Neuronal stem cell (in vitro differentiated cells): Measurements from ENCODE around the gene CFAP73.
A peak's percentile ranks its signal among the peaks of the same experiment; 100 is the strongest.
"Not testable (repeated sequence)": the region's sequence is repeated elsewhere in the genome, so short reads cannot be mapped to it uniquely, and the experiment has no call there.

Source experiments
- DNase-seq: peaks from one replicate; pipeline ENCODE4 v3.0.0-alpha.2; 2013; ENCODE audit warnings: low spot score
- H2AFZ ChIP-seq: one replicate; pipeline ENCODE4 v1.6.1; 2013; ENCODE audit warnings: mild to moderate bottlenecking, low read length, inconsistent platforms
- H2AK5ac ChIP-seq: 2 replicates; pipeline ENCODE4 v1.6.1; 2013; ENCODE audit warnings: low read depth, mild to moderate bottlenecking, inconsistent platforms, low read length, moderate library complexity, mixed read lengths
- H2BK120ac ChIP-seq: 2 replicates; pipeline ENCODE4 v1.6.1; 2013; ENCODE audit warnings: low read depth, mild to moderate bottlenecking, inconsistent platforms, low read length, moderate library complexity, mixed read lengths
- H2BK12ac ChIP-seq: one replicate; pipeline ENCODE4 v1.6.1; 2013; ENCODE audit warnings: low read length, inconsistent platforms
- H2BK15ac ChIP-seq: 2 replicates; pipeline ENCODE4 v1.6.1; 2013; ENCODE audit warnings: mild to moderate bottlenecking, low read length, inconsistent platforms, mixed read lengths
- H2BK5ac ChIP-seq: one replicate; pipeline ENCODE4 v1.6.1; 2013; ENCODE audit warnings: inconsistent platforms, mild to moderate bottlenecking, low read length, moderate library complexity
- H3K14ac ChIP-seq: one replicate; pipeline ENCODE4 v1.6.1; 2013; ENCODE audit warnings: low read length, inconsistent platforms
- H3K18ac ChIP-seq: 2 replicates; pipeline ENCODE4 v1.6.1; 2013; ENCODE audit warnings: low read length, inconsistent platforms
- H3K23ac ChIP-seq: 2 replicates; pipeline ENCODE4 v1.6.1; 2013; ENCODE audit warnings: low read depth, mild to moderate bottlenecking, mixed read lengths, low read length, inconsistent platforms; ENCODE audit not compliant: poor library complexity
- H3K27ac ChIP-seq: replicated peaks from 3 replicates; pipeline ENCODE4 v1.5.1; 2013; ENCODE audit warnings: low read length, inconsistent platforms
- H3K27me3 ChIP-seq, 3 experiments: 2 replicates each; pipeline ENCODE4 v1.6.1; 2013; ENCODE audit warnings: low read length in 3 of 3, mild to moderate bottlenecking in 2 of 3, inconsistent platforms in 1 of 3, low read depth in 1 of 3, mixed read lengths in 1 of 3, moderate library complexity in 1 of 3; ENCODE audit not compliant: control insufficient read depth in 3 of 3, insufficient read depth in 3 of 3
- H3K36me3 ChIP-seq, 2 donors: replicated peaks in 1 of 2; 2 replicates each; pipeline ENCODE4 v1.6.1; 2013; ENCODE audit warnings: low read length in 2 of 2; ENCODE audit not compliant: control insufficient read depth in 2 of 2, insufficient read depth in 2 of 2
- H3K4ac ChIP-seq: 2 replicates; pipeline ENCODE4 v1.6.1; 2013; ENCODE audit warnings: inconsistent platforms, mild to moderate bottlenecking, low read length, moderate library complexity
- H3K4me1 ChIP-seq, 2 donors: 1 replicate in 1 of 2; 2 replicates in 1 of 2; pipeline ENCODE4 v1.6.1; 2013; ENCODE audit warnings: low read length in 2 of 2, low read depth in 1 of 2; ENCODE audit not compliant: control insufficient read depth in 2 of 2, insufficient read depth in 1 of 2
- H3K4me2 ChIP-seq: one replicate; pipeline ENCODE4 v1.6.1; 2013; ENCODE audit warnings: mild to moderate bottlenecking, low read length, inconsistent platforms; ENCODE audit not compliant: insufficient read depth, poor library complexity, severe bottlenecking
- H3K4me3 ChIP-seq, 2 donors: 2 replicates each; pipeline ENCODE4 v1.5.1; 2013; ENCODE audit warnings: low read length in 2 of 2, mild to moderate bottlenecking in 2 of 2, inconsistent platforms in 1 of 2, moderate library complexity in 1 of 2
- H3K79me1 ChIP-seq: one replicate; pipeline ENCODE4 v1.6.1; 2013; ENCODE audit warnings: low read depth, mild to moderate bottlenecking, inconsistent platforms, low read length, moderate library complexity
- H3K9ac ChIP-seq: one replicate; pipeline ENCODE4 v1.6.1; 2013; ENCODE audit warnings: mild to moderate bottlenecking, low read depth, low read length, inconsistent platforms; ENCODE audit not compliant: poor library complexity
- H3K9me3 ChIP-seq, 2 donors: replicated peaks in 1 of 2; 2 replicates each; pipeline versions ENCODE3 to v1.6.1; 2013; ENCODE audit warnings: low read length in 2 of 2, mild to moderate bottlenecking in 2 of 2, inconsistent platforms in 1 of 2, low read depth in 1 of 2, mixed read lengths in 1 of 2, moderate library complexity in 1 of 2; ENCODE audit not compliant: control insufficient read depth in 2 of 2, insufficient read depth in 1 of 2
- H4K8ac ChIP-seq: one replicate; pipeline ENCODE4 v1.6.1; 2013; ENCODE audit warnings: low read depth, mild to moderate bottlenecking, inconsistent platforms, low read length, moderate library complexity
- H4K91ac ChIP-seq: one replicate; pipeline ENCODE4 v1.6.1; 2013; ENCODE audit warnings: low read length, low read depth, mild to moderate bottlenecking, inconsistent platforms; ENCODE audit not compliant: poor library complexity
- WGBS, 2 donors: extraction: QIAGEN DNeasy Blood & Tissue Kit; methylation state at CpG; one replicate each; pipeline ENCODE4 v1.1.7; 2013; ENCODE audit warnings: missing lambda C conversion rate in 2 of 2, mixed read lengths in 1 of 2; ENCODE audit not compliant: insufficient read length in 2 of 2, insufficient replicate concordance in 1 of 2; ENCODE audit errors: extremely low coverage in 2 of 2; 5-methylcytosine and 5-hydroxymethylcytosine counted together

CFAP73 gene

GRCh38 chr12:113203852-113204760, 54.6 kb downstream of the CFAP73 start:
- Histone ChIP-seq H3K4me2 (no peak overlapping the region), H2BK15ac (no peak overlapping the region), H3K14ac (no peak overlapping the region), H3K36me3 (no peaks in the 10 kb centered on the region), H3K9me3 (peaks cover 0 to 7% of the 10 kb centered on the region in 2 donors), H4K91ac (no peak overlapping the region), H3K79me1 (no peaks in the 10 kb centered on the region), H3K23ac (no peak overlapping the region), H2BK12ac (no peak overlapping the region), H3K4me3 (no peak overlapping the region), H3K4ac (no peak overlapping the region), H3K9ac (no peak overlapping the region), H4K8ac (no peak overlapping the region), H2AFZ (no peak overlapping the region), H2BK5ac (no peak overlapping the region), H2BK120ac (no peak overlapping the region), H2AK5ac (no peak overlapping the region), H3K4me1 (no peaks in the 10 kb centered on the region), H3K27ac (no peak overlapping the region), H3K27me3 (no peaks in the 10 kb centered on the region), H3K18ac (no peak overlapping the region)
- WGBS, 2 donors: no CpG with 5 or more reads among the region's 8 CpGs
- no peak for DNase-seq

GRCh38 chr12:113204804-113205203, 55.3 kb downstream of the CFAP73 start:
- no peak overlapping the region for H2AK5ac ChIP-seq
- H2BK5ac ChIP-seq: no peak overlapping the region
- WGBS, 2 donors: no CpG with 5 or more reads among the region's 3 CpGs
- no peak overlapping the region for H3K27ac ChIP-seq
- peaks cover 0 to 7% of the 10 kb centered on the region in 2 donors for H3K9me3 ChIP-seq
- H4K91ac ChIP-seq: no peak overlapping the region
- no peak overlapping the region for H3K4ac ChIP-seq
- no peak overlapping the region for H3K18ac ChIP-seq
- no peak overlapping the region for H3K23ac ChIP-seq
- H2BK15ac ChIP-seq: no peak overlapping the region
- no peak overlapping the region for H3K14ac ChIP-seq
- no peak overlapping the region for H2BK120ac ChIP-seq
- H3K4me3 ChIP-seq: no peak overlapping the region
- DNase-seq: no peak
- no peak overlapping the region for H3K4me2 ChIP-seq
- H3K9ac ChIP-seq: no peak overlapping the region
- H3K36me3 ChIP-seq: no peaks in the 10 kb centered on the region
- no peaks in the 10 kb centered on the region for H3K79me1 ChIP-seq
- H3K4me1 ChIP-seq: no peaks in the 10 kb centered on the region
- H2BK12ac ChIP-seq: no peak overlapping the region
- H2AFZ ChIP-seq: no peak overlapping the region
- no peaks in the 10 kb centered on the region for H3K27me3 ChIP-seq
- H4K8ac ChIP-seq: no peak overlapping the region

GRCh38 chr12:113206802-113207201, 57.3 kb downstream of the CFAP73 start:
- DNase-seq, H2BK12ac ChIP-seq, H3K9ac ChIP-seq, H3K27me3 ChIP-seq, H2AFZ ChIP-seq, H4K91ac ChIP-seq, H2BK5ac ChIP-seq, H3K4me3 ChIP-seq, H3K14ac ChIP-seq, H3K4me2 ChIP-seq, H3K27ac ChIP-seq, H3K23ac ChIP-seq, H2BK120ac ChIP-seq, H3K18ac ChIP-seq, H2AK5ac ChIP-seq, H3K9me3 ChIP-seq, H3K79me1 ChIP-seq, H3K4ac ChIP-seq, H3K4me1 ChIP-seq, H2BK15ac ChIP-seq, H4K8ac ChIP-seq, H3K36me3 ChIP-seq: not testable (repeated sequence)
- WGBS, 2 donors: no CpG with 5 or more reads among the region's 5 CpGs

- DNase-seq: no peak
- Histone ChIP-seq H3K79me1 (no peaks in the 10 kb centered on the region), H3K4me2 (no peak overlapping the region), H3K4me3 (no peak overlapping the region), H3K4me1 (no peaks in the 10 kb centered on the region), H3K14ac (no peak overlapping the region), H2BK5ac (no peak overlapping the region), H3K18ac (no peak overlapping the region), H2BK120ac (no peak overlapping the region), H3K27ac (no peak overlapping the region), H2AK5ac (no peak overlapping the region), H2AFZ (no peak overlapping the region), H4K91ac (no peak overlapping the region), H4K8ac (no peak overlapping the region), H3K27me3 (no peaks in the 10 kb centered on the region), H2BK15ac (no peak overlapping the region), H3K9ac (no peak overlapping the region), H3K23ac (peak overlapping the region; percentile 2), H3K9me3 (peaks cover 0 to 7% of the 10 kb centered on the region in 2 donors), H2BK12ac (no peak overlapping the region), H3K4ac (no peak overlapping the region), H3K36me3 (no peaks in the 10 kb centered on the region)
- WGBS, 2 donors: no CpG with 5 or more reads among the region's 6 CpGs
Observed at GRCh38 chr12:113207613-113208040, 58.1 kb downstream of the CFAP73 start.
